GM18498 (cell line): ENCODE measurements around the gene NOC2L.

Experiments used
- ATAC-seq: cut with Tn5 transposase; IDR thresholded peaks from one replicate; pipeline ENCODE4 v1.9.1; 2021; ENCODE audit warnings: mild to moderate bottlenecking, moderate library complexity; ENCODE audit not compliant: unreplicated experiment

NOC2L gene

DNA sequence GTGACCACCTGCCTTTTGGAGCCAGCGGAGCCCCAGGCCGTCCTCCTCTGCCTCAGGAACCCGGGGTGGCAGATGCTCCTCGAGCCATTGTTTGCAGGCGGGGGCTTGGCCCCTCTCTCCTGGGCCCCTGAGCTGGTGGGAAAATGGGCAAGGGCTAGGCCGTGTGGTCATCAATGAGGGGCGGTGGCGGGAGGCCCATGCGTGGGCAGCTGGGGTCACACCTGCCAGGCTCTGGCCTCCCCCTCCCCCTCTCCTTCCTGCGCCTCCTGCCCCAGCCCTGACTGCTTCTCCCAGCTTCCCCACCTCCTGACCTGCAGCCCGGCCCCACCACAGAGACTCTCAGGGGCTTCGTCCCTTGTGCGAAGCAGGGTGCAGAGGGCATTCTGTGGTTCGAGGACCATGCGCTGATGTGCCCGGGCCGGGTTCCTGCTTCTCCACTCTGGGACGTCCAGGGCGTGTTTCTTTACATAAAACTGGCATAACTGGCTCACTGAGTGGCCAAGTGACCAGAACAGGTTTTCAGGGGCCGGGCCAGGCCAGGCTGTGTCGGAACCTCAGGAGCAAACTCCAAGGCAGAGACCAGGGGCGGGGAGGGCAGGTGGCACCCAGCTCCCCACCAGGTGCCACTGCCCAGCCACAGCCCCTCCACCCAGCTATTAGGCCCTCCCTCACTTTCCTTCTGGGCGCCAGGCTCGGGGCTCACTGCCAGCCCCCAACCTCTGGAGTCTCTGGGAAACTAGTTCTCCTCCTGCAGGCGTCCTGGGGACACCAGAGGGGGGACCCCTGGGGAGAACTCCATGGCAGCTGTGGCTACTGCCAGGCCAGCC lies 26.1 kb downstream of the NOC2L start:
- no peak for ATAC-seq

DNA sequence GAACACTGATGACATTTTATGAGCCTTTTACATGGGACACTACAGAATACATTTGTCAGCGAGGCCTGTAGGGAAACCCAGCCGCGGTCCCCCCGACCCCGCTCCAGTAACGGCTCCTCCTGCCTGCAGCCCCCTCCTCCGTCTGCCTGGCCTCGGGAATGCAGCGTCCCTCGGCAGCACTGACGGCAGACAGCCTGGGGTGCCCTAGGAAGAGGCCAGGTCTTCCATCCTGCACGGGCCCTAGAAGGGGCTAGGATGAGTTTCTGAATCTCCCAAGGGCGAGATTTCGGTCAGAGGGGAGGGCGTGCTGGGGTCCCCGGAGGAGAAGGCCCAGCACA lies 26.9 kb downstream of the NOC2L start:
- ATAC-seq, result no peak

DNA sequence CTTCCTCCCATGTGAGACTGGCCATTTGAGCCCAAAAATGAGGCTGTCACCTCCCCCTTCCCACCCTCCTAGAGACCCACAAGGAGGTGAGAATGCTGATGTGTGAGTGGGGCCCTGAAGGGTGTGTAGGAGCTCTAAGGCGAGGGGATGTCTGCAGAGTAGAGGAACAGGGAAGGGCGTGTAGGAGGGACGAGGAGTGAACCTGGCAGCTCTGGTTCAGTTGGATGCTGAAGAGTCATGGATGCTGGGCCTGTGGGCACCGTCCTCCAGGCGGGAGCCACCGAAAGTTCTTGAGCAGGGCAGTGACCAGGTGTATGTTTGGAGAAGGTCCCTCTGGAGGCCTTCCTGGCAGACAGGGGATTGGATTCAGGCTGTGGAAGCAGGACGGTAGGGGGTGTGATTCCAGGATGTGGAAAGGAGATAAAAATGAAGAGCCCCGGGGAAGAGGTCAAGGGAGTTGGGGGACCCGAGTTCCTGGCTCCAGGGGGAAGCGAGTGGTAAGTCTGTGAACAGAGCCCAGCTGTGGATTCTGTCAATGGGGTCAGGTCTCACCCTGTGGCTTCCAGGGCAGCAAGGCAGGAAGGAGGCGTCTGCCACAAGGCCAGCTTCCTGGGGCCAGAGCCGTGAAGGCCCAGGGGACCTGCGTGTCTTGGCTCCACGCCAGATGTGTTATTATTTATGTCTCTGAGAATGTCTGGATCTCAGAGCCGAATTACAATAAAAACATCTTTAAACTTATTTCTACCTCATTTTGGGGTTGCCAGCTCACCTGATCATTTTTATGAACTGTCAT lies 27.5 kb downstream of the NOC2L start:
- ATAC-seq, result no peak

DNA sequence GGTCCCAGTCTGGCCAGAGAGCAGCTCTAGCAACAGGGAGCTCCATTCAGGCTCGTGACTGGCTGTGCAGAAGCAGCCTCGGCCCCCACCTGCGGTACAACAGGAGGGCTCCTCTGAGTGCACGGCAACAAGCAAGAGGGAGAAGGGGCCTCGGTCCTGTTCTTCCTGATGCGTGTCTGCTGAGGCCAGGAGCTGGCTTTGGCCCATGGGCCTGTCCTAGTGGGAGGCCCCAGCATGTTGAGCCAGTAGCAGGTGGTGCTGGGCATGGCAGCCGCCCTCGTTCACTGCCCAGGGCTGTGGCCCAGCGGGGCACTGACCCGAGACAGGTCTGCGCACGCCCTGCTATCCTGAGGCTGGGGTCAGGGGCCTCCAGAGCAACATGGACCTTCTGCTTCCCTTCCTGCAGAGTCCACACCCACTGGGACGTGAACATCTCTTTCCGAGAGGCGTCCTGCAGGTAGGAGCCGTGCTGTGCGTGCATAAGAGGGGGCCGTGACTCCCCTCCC lies 28.4 kb downstream of the NOC2L start:
- ATAC-seq, result no peak

DNA sequence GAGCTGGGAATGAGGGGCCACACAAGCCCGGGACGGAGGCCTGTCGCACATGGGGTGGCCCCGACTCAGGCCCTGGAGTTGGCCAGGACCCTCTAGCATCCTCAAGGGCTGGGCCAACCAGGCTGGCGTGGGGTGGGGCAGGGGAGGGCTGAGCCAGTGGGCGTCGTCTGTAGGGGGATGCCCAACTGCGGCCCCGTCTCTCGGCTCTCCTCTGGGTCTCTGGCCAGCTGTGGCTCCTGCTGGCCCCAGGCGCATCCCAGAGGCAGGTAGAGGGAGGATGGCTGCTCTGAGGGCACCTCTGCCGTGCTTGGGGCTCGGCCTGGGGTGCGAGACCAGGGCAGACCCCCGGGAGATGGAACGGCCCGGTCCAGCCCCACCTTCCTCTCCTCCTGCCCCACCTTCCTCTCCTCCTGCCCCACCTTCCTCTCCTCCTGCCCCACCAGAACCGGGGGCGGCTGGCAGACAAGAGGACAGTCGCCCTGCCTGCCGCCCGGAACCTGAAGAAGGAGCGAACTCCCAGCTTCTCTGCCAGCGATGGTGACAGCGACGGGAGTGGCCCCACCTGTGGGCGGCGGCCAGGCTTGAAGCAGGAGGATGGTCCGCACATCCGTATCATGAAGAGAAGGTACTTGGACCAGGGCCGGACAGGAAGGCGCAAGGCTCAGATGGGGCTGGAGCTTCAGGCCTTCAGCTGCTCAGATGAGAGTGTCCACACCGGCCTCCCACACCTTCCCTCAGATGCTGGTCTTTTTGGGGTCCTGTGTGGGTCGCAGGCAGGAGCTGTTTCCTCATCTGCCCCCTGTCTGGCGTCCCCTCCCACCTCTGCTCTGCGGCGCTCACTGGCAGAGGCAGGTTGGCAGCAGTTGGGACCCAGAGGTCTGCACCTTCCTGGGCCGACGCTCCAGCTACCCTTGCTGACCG lies 29.1 kb downstream of the NOC2L start:
- no peak for ATAC-seq

DNA sequence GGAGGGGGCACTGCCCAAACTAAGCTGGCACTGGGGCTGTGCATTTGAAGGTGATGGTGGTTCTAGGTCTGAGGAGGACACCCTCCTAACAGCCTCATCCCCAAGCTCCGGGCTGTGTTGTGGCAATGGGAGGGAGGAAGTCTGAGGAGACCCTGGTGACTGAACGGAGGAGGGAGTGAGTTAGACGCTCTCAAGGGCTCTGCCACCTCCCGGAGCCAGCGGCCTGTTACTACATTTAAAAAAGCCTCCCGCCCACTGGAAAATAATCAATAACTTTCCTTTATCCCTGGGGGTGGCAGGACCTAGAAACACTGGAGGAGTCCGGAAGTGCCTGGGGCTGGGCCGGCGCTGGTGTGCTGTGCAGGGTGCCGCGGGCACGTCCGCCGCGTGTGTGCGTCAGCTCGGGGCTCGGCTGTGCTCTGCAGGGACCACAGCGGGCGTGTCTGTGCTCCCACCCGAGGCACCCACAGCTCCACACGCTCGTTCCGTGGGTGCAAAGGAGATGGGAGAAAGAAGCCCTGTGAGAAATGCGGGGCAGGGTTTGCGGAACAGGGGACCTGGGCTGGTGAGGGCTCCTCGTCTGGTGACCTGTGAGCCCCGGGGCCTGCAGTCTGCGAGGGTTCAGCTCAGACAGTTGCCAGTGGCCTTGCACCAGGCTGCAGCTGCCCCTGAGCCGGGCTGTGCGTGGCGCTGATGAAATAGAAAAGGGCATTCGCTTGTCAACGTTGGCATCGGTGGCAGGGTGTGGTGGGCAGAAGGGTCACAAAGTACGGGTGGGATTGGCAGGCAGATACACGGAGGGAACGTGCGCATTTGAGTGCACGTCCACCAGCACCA lies 30.0 kb downstream of the NOC2L start:
- no peak for ATAC-seq

DNA sequence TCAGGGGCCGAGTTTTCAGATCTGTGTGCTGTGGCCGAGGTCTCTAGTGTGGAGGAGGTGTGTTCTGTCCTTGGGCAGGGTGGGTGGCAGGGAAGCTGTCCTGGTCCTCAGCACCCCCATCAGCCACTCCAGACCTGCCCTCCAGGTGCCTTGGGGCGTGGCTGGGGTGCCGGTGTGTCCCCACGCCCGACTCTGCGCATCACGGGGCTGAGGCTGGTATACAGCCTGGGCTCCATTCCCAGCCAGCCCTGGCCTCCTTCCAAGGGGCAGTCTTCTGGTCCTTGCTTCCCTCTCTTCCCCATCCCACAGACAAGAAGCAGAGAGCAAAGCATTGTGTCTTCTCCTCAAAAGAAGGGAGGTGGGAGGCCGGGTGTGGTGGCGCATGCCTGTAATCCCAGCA lies 31.3 kb downstream of the NOC2L start:
- no peak for ATAC-seq

DNA sequence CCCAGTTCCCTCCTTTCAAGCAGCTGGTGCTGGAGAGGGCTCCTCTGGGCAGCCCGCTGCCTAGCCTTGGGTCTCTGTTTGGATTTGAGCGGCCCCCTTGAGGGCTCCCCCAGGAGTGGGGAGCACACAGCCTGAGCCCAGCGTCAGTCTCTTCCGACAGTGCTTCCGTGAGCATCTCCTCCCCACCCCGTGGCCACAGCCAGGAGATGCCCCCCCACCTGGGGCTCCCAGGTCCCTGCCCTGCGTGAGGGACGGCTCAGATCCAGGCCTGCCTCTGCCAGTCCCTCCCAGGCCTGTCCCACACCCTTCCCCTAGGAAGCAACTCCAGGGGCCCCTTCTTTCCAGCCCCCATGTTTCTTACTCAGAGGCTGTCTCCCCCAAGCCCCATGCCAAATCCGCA lies 31.8 kb downstream of the NOC2L start:
- ATAC-seq, result no peak

DNA sequence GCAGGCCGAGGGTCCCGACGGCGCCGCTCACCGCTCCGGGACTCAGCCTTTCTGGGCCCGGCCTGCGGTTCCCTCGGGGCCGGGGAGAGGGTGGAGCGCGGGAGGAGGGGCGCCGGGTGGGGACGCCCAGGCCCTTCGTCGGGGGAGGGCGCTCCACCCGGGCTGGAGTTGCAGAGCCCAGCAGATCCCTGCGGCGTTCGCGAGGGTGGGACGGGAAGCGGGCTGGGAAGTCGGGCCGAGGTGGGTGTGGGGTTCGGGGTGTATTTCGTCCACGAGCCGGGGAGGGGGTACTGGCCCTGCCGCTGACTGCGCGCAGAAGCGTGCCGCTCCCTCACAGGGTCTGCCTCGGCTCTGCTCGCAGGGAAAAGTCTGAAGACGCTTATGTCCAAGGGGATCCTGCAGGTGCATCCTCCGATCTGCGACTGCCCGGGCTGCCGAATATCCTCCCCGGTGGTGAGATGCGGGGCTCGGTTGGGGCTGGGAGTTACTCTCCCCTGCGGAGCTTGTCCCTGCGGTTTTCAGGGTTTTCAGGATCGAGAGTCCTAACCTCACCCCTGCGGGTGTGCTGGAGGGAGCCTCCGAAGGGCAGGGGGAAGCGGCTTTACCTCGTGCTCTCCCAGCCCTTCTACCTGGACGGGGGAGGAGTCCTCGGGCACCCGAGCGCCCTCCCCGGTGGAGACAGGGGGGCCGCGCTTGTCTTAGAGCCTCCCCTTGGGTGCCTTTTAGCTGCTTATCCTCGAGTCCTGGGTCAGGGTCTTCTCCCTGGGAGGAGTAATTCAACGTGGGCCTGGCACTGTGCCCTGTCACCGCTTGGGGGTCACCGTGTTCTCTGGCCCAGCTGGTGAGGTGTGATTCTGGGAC lies 33.3 kb downstream of the NOC2L start:
- ATAC-seq, result no peak

DNA sequence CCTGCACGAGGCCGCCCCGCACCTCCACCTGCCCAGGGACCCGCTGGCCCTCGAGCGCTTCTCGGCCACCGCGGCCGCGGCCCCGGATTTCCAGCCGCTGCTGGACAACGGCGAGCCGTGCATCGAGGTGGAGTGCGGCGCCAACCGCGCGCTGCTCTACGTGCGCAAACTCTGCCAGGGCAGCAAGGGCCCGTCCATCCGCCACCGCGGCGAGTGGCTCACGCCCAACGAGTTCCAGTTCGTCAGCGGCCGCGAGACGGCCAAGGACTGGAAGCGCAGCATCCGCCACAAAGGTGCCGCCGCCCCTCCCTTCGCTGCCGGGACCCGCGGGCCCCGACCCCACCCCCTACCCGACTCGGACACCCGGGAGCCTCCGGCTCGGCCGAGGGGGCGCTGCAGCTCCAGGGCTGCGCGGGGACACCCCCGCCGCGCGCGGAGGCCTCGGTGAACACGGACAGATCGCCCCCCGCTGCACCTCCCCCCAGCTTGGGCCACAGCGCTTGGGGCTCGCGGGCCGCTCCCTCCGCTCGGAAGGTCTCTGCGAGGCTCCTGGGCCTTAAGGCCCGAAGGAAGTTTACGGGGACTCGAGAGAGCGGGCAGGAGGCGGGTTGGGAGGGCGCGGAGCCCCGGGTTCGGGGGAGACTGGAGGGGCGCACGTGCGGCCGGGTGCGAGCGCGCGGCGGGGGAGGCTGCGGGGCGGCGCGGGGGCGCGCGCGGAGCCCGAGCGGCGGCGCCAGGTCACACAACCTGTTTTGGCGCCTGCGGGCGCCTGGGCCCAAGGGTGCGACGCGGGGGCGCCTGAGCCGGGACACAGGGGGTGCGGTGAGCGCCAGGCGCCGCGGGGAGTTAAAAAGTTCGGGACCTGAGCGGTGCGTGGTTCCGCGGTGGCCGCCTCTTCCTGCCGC lies 34.1 kb downstream of the NOC2L start:
- ATAC-seq, result no peak

DNA sequence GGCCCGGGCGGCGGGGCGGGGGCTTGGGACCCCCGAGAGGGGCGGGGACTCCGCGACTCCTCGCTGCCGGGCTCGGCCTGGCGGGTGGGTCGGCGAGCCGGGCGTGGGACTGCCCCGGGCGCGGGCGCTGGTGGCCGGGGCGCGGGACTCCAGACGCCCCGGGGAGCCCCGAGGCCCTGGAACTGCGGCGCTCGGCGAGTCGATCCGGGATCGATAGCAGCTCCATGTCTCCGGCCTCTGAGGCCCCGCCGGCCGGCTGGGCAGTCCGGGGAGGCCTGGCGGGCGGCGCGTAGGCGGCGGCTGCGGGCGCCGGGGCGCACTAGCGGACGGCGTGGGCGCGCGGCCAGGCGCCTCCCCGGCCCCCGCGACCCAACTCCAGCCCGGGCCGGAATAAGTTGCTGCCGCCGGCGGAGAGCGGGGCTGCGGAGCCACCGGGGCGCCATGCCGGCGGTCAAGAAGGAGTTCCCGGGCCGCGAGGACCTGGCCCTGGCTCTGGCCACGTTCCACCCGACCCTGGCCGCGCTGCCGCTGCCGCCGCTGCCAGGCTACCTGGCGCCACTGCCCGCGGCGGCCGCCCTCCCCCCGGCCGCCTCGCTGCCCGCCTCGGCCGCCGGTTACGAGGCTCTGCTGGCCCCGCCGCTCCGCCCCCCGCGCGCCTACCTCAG lies 34.9 kb downstream of the NOC2L start:
- no peak for ATAC-seq

DNA sequence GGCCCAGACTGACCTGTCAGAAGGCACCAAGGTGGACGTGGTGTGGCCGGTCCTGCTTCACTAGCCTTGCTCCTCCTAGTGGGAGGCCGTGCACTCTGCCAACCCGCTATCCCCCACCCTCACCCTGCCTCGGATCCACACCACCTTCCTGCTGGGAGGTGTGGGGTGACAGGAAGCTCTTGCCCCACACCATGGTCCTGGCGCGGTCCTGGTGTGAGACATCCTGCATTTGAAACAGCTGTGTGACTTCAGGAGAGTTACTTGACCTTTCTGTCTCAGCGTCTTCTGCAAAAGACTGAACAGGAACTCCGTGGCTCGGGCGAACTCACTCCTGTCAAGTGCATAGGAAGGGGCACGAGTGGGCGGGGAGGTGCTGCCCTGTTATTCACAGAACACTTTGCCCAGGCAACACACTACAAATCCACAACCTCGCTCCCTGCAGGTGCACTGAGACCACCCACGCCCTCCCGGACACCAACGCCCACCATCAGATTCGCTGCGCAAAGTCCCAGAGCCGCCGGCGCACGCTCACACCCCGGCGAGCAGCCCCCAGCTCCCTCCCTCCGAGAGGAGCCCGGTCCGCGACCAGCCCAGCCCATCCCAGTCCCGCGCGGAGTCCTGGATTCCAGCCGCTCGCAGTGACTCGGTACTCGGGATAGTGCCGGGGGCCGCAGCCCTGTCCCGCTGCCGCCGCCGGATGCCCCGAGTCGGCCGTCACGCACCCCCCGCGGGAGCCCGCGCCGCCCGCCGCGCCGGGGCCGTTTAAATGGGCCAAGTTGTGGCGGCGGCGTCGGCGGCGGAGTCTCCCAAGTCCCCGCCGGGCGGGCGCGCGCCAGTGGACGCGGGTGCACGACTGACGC lies 35.7 kb downstream of the NOC2L start, which contains the start of gene SAMD11:
TSS of gene SAMD11 (plus strand) at position 793 of the 860 bp plus-strand sequence. CDS start 509 bp downstream, outside the sequence.
- ATAC-seq, result no peak

DNA sequence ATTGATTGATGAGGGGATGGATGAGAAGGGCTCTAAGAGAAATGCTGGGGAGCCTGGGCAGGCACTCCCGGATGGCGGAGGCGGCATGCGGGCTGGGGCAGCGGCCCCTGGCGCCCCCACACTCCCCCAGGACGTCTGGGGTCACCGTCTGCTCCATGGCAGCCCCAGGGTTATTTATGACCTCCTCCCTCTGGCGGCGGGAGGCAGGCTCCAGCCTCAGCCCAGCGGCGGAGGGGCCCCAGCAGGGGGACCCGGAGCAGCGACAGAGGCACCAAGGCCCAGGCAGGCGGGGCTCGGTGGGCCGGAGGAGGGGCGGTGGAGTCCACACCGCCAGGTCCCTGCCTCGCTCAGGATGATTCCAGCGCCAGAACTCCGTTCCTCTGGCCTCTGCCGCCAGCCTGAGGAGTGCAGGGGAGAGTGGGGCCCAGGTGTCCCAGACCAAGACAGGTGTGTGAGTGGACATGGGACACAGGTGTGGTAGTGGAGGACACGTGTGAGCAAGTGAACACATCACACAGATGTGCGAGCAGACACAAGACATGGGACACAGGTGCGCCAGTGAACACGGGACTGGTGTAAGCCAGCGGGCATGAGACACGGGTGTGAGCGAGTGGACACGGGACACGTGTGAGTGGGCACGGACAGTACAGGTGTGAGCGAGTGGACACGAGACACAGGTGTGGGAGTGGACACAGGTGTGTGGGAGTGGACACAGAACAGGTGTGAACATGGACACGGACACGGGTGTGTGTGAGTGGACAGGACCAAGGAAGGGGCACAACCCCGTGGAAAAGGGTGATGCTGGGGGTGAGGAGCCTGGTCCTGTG lies 37.8 kb downstream of the NOC2L start:
- no peak for ATAC-seq

DNA sequence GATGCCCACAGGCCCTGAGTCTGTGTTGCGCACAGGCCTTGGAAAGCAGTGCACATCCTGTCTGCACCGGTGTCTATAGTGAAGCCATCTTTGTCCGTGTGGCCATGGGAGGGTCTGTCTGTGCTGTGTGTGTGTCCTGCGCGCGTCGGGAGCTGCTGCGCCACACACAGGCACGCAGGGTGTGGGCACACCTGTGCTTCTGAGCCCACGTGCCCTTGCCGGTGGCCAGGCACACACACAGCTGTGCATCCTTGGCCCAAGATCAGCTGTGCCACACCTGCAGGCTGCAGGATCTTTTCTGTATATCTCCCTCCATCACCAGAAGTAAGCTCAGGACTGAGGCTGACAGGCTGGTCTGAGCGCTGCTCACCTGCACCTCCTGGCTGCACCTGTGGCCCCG lies 38.5 kb downstream of the NOC2L start:
- ATAC-seq, result no peak

DNA sequence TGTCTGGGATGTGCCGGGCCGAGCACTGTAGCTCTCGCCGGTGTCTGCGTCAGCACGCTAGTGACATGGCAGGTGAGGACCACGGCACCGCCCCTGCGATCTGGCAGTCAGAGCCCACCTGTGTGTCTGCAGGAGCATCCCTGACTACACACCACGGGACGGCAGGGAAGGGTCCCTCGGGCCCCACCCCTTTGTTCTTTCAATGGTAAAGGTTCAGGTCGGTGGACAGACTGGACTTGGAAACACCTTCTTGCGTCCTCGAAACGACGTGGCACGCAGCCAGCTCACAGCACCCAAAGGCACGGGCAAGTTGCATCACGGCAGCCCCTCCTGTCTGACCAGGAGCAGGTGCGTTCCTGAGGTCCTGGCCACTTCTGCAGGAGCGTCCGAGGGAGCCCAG lies 39.0 kb downstream of the NOC2L start:
- ATAC-seq, result no peak
